WERI-Rb-1 (cell line): ENCODE results near the gene SNTA1.
"Not testable (repeated sequence)": the region's sequence is repeated elsewhere in the genome, so short reads cannot be mapped to it uniquely, and the experiment has no call there.

Experiments used
- DNase-seq: peaks from one replicate; pipeline ENCODE4 v3.0.0-alpha.2; 2020
- H3K27ac ChIP-seq: fragments of 250-450 bp; sonication (Bioruptor Pico); 2 replicates; pipeline ENCODE4 v1.5.1; 2020; ENCODE audit warnings: mild to moderate bottlenecking, moderate library complexity
- H3K27me3 ChIP-seq: fragments of 250-450 bp; sonication (Bioruptor Pico); 2 replicates; pipeline ENCODE4 v1.5.1; 2021; ENCODE audit warnings: mild to moderate bottlenecking, low read depth, moderate library complexity; ENCODE audit not compliant: insufficient read depth, severe bottlenecking
- H3K36me3 ChIP-seq: fragments of 250-450 bp; sonication (Bioruptor Pico); 2 replicates; pipeline ENCODE4 v1.5.1; 2020; ENCODE audit warnings: mild to moderate bottlenecking, moderate library complexity
- H3K4me3 ChIP-seq: 2 replicates; pipeline ENCODE4 v1.5.1; 2011; ENCODE audit warnings: low read depth, mild to moderate bottlenecking, control low read depth, low read length
- H3K9me3 ChIP-seq: fragments of 250-450 bp; sonication (Bioruptor Pico); 2 replicates; pipeline ENCODE4 v1.5.1; 2021; ENCODE audit warnings: mild to moderate bottlenecking, moderate library complexity; ENCODE audit not compliant: severe bottlenecking
- CTCF ChIP-seq: IDR thresholded peaks from 2 replicates; pipeline ENCODE4 v1.5.1; 2011; ENCODE audit warnings: low read depth, mild to moderate bottlenecking, control low read depth, inconsistent platforms, low read length

Gene SNTA1

DNA sequence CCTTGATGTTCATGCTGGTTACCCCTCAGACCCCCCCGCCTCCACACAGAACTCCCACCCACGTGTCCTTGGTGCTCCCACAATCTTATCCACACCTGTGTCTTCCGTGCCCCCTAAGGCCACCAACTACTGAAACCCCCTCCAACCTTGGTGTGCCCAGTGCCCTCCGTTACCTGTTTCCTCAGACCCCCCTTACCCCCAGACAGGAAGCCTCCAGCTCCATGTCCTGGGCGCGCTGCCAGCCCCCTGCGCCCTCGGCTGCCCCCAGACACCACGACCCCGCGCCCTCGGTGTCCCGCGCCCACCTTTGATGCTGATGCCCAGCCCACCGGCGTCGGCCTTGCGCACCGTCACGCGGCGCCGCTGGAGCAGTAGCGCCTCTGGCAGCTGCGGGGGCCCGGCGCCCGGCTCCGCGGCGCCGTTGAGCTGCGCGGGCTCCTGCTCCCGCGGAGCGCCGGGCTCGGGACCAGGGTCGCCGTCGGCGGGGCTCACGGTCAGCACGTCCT, 504 bp downstream of the SNTA1 start:
- H3K4me3 ChIP-seq, result peak overlapping the region; percentile 51
- H3K9me3 ChIP-seq, result no peaks in the 10 kb centered on the region
- no peak for DNase-seq
- H3K27ac ChIP-seq, result no peak overlapping the region
- no peak for TF ChIP-seq CTCF
- H3K27me3 ChIP-seq, result no peaks in the 10 kb centered on the region
- no peaks in the 10 kb centered on the region for H3K36me3 ChIP-seq

GRCh38 chr20:33442136-33443005, 1.2 kb downstream of the SNTA1 start:
- DNase-seq, result no peak
- Histone ChIP-seq H3K9me3 (no peaks in the 10 kb centered on the region), H3K4me3 (peak overlapping the region; percentile 51), H3K27me3 (no peaks in the 10 kb centered on the region), H3K36me3 (no peaks in the 10 kb centered on the region), H3K27ac (no peak overlapping the region)
- no peak for TF ChIP-seq CTCF

DNA sequence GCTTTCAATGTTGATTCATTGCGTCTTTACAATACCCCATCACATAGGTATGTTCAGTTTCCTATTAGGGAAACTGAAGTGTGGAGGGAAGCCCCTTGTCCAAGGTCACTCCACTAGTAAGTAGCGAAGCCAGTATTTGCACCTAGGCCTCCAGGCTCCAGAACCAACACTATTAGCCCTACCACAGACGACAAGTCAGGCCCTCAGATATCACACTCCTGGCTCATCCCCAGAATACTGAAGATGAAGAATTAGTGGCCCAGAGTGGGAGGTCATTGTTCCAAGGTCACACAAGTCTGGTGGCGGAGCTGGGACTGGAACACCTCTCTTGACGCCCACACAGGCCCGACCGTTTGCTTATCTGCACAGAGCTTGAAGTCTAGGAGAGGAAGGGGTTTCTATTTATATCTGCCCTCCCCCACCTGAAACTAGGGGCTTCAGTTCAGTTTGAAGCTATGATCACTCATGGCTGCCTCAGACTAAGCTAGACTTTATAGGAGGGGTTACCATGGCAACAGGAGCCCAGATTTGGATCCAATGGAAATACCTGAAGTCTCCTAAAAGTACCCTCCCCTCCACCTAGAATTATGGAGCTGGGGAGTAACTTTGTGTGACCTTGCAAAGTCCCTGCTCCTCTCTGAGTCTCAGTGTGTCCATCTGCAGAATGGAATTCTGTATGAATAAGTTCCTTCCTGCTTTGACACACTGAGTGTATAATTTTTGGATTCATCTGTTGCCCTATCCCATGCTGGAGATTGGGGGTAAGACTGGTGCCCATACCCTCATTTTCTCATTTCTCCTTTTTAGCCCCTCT, 2.2 kb downstream of the SNTA1 start:
- no peaks in the 10 kb centered on the region for H3K9me3 ChIP-seq
- no peak for DNase-seq

GRCh38 chr20:33440562-33440961, 3.0 kb downstream of the SNTA1 start:
- not testable (repeated sequence) for DNase-seq, H3K36me3 ChIP-seq, H3K4me3 ChIP-seq, H3K27ac ChIP-seq, H3K9me3 ChIP-seq, H3K27me3 ChIP-seq

More for the DNA sequence above, 2.2 kb downstream of the SNTA1 start:
- Histone ChIP-seq H3K27ac (no peak overlapping the region), H3K36me3 (no peaks in the 10 kb centered on the region), H3K27me3 (no peaks in the 10 kb centered on the region), H3K4me3 (no peak overlapping the region)
- no peak for TF ChIP-seq CTCF

DNA sequence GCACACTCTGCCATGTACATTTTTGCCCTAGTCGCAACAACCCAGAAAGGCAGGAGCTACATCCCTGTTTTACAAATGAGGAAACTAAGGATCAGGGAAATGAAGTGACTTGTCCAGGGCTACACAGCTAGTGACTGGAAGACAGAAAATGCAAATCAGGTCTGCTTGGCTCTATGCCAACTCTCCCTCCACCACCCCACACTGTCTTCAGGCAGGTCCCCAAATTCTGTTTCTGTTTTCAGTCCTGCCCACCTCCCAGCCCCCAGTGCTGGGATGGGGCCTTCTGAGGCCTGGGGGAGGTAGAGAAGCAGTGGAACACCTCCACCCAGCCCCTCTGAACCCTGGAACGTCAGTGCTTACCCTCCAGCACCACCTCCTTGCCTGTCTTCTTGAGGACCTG, 5.1 kb downstream of the SNTA1 start:
- no peak for TF ChIP-seq CTCF
- Histone ChIP-seq H3K9me3 (no peaks in the 10 kb centered on the region), H3K4me3 (no peak overlapping the region), H3K36me3 (no peaks in the 10 kb centered on the region; the same call in 1 of the 2 replicates), H3K27ac (no peak overlapping the region), H3K27me3 (no peaks in the 10 kb centered on the region)
- no peak for DNase-seq
